IMR-90 (cell line): ENCODE measurements around the gene CASTOR1. TPM values are rescaled to one million over a fixed set of nuclear protein-coding genes. Genes with fewer than 3 reads are reported as not detected.

Experiments used
- CHD1 ChIP-seq: IDR thresholded peaks from 2 replicates; pipeline ENCODE4 v1.6.1; 2012; ENCODE audit warnings: low read depth, low read length, improper control_type of control experiment
- MAZ ChIP-seq: IDR thresholded peaks from 2 replicates; pipeline ENCODE4 v1.6.1; 2012; ENCODE audit warnings: low read depth, mild to moderate bottlenecking, low read length, improper control_type of control experiment, moderate library complexity, borderline replicate concordance
- MXI1 ChIP-seq: IDR thresholded peaks from 2 replicates; pipeline ENCODE4 v1.6.1; 2012; ENCODE audit warnings: low read depth, mild to moderate bottlenecking, low read length, moderate library complexity, borderline replicate concordance
- RAD21 ChIP-seq: IDR thresholded peaks from 2 replicates; pipeline ENCODE4 v1.6.1; 2012; ENCODE audit warnings: low read length, improper control_type of control experiment
- polyA plus RNA-seq, 3 experiments: library from polyadenylated mRNA; depleted of rRNA; stranded (reverse); fragments of >200 nt; gene quantifications; 2 replicates each; pipeline ENCODE4 v1.2.3, GENCODE V29; 2012; ENCODE audit warnings: low replicate concordance in 1 of 3
- total RNA-seq: library from RNA; depleted of rRNA; stranded (reverse); fragments of >200 nt; gene quantifications from 2 replicates; pipeline ENCODE4 v1.2.3, GENCODE V29; 2012

The CASTOR1 gene
- total and polyA plus RNA-seq, 2 of the 4 experiments (the other 2 are of a cell fraction), result 10.6 to 23.5 TPM

GRCh38 chr22:30250039-30250565 is 39.2 kb downstream of the CASTOR1 start (continued):
- no peak for TF ChIP-seq CHD1
- no peak for TF ChIP-seq MAZ
- no peak for TF ChIP-seq MXI1
- TF ChIP-seq RAD21, result no peak
